ENCODE results near the gene JAM2. TPM values are rescaled to one million over a fixed set of nuclear protein-coding genes. Genes with fewer than 3 reads are reported as not detected.

The JAM2 gene
- total RNA-seq, 1 experiment from 2014 or later = 0.15 TPM

DNA sequence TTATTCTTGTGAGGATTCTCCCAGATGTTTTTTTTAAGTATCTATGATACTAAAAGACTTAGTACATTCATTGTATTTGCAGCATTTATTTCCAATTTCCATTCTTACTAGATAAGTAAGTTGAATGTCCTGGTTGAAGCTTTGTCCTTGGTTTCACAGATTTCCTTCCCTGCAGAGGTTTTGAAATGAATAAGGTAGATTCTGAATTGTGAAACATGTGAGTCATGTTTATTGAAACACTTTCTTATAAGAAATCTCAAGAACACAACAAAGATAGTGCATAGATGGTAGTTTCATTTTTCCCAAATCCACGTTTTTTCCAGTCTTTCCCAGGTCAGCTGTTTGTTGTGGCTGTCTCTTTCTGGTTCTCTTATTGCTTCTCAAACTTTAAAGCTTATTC, 120.5 kb downstream of the JAM2 start (continued):
- TF ChIP-seq TCF7L2 (IDR thresholded peaks at IDR 0.05; ENCODE audit: borderline replicate concordance, extremely low read depth, insufficient read depth, insufficient read length) (no peak), CEBPB (IDR thresholded peaks at IDR 0.05; ENCODE audit: low read depth) (no peak)

DNA sequence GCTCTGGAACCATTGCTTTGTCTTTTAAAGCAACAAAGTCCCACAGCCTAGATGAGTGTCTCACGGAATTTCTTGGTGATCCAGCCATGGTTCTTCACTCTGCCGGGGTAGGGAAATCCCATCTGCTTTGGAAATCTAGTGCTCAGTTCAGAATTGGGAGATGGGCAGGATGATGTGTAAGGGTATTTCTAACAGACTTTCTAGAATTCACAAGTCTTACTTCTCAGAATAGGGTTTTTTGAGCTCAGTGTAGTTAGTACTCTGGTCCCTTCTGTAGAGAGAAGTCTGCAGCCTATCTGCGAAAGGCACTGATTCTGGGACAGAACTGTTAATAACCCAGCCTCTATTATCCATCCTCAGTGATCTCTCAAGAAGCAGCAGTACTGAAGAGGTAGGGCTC, 121.0 kb downstream of the JAM2 start:
- intact Hi-C loops (cut with micrococcal nuclease) = no loop called here
- no TSS peak for BruUV-seq (replicated peaks)

More for the DNA sequence above, 121.0 kb downstream of the JAM2 start:
- ATAC-seq (no peak), DNase-seq (ENCODE audit: low read depth, low spot score) (no peak)
- Histone ChIP-seq H2AFZ (ENCODE audit: low read depth, low read length, poor library complexity, severe bottlenecking) (no peak overlapping the region), H3K27ac (ENCODE audit: low read depth, low read length) (no peak overlapping the region), H3K27me3 (ENCODE audit: insufficient read depth, low read length) (no peaks in the 10 kb centered on the region), H3K36me3 (ENCODE audit: control insufficient read depth in 1 of 2, insufficient read depth in 2 of 2, low read length in 2 of 2) (peaks cover 10 to 27% of the 10 kb centered on the region in 2 experiments; a peak in 3 of 4 replicates), H3K9me2 (ENCODE audit: insufficient read depth) (no peaks in the 10 kb centered on the region), H4K20me1 (ENCODE audit: insufficient read depth) (no peaks in the 10 kb centered on the region), H3K9me3 (ENCODE audit: control insufficient read depth in 1 of 2, insufficient read depth in 1 of 2, low read depth in 1 of 2, low read length in 2 of 2) (no peaks in the 10 kb centered on the region), H3K4me1 (ENCODE audit: control insufficient read depth in 1 of 2, insufficient read depth in 2 of 2, low read length in 2 of 2) (no peaks in the 10 kb centered on the region), H3K4me2 (ENCODE audit: low read length) (no peak overlapping the region), H3K4me3 (replicated peaks in 1 of 2; ENCODE audit: low read depth in 1 of 2, low read length in 2 of 2) (no peak overlapping the region), H3K79me2 (ENCODE audit: insufficient read depth, low read length) (no peaks in the 10 kb centered on the region), H3K9ac (ENCODE audit: low read length) (no peak overlapping the region)
- ChIA-PET CTCF (interaction anchor here (1.1 kb wide), 1 partner anchor 41 kb away, joined by 4 read pairs; no protein-coding TSS in a partner anchor), POLR2A (no interaction called here), RAD21 (ENCODE audit: low non-redundant PET in 1 of 2, low total read pairs in 2 of 2, uncharacterized antibody in 2 of 2, unreplicated experiment in 2 of 2) (no interaction called here)
- TF ChIP-seq EZH2 (IDR thresholded peaks at IDR 0.05) = no peak
- TF ChIP-seq CBX3 (IDR thresholded peaks at IDR 0.05; ENCODE audit: low read depth) = no peak
- no peak for TF ChIP-seq CEBPB (IDR thresholded peaks at IDR 0.05; ENCODE audit: low read depth)
- TF ChIP-seq ZFX (IDR thresholded peaks at IDR 0.05) = no peak
- no peak for TF ChIP-seq JUND (IDR thresholded peaks at IDR 0.05)
- no peak for TF ChIP-seq CTCF (IDR thresholded peaks at IDR 0.05 in 2 of 3, conservative IDR thresholded peaks at IDR 0.05 in 1 of 3; ENCODE audit: borderline replicate concordance in 1 of 3, insufficient read depth in 1 of 3, low read depth in 2 of 3, low read length in 2 of 3)
- TF ChIP-seq EZH2phosphoT487 (IDR thresholded peaks at IDR 0.05; ENCODE audit: borderline replicate concordance) = no peak
- no peak for TF ChIP-seq SP1 (IDR thresholded peaks at IDR 0.05; ENCODE audit: low read depth)
- no peak for TF ChIP-seq EGR1 (IDR thresholded peaks at IDR 0.05; ENCODE audit: low read depth)
- TF ChIP-seq RAD21 (IDR thresholded peaks at IDR 0.05; ENCODE audit: low read depth) = no peak
- TF ChIP-seq YY1 (IDR thresholded peaks at IDR 0.05; ENCODE audit: extremely low read depth, insufficient replicate concordance, low read depth, low read length) = no peak

All from HCT116 (cell line).